Activated naive CD8-positive, alpha-beta T cell treated with anti-CD3 and anti-CD28 coated beads for 36 hours (primary cell): ENCODE measurements around the gene KCTD5. TPM values are rescaled to one million over a fixed set of nuclear protein-coding genes. Genes with fewer than 3 reads are reported as not detected.

Experiments used
- DNase-seq: peaks from one replicate; pipeline ENCODE4 v3.0.0; 2021
- H3K27ac Mint-ChIP-seq: one replicate; pipeline ENCODE4 v1.8.0; 2022; ENCODE audit warnings: mild to moderate bottlenecking, moderate library complexity, mixed read lengths
- H3K27me3 Mint-ChIP-seq: one replicate; pipeline ENCODE4 v1.8.0; 2022; ENCODE audit warnings: mild to moderate bottlenecking, mixed read lengths
- H3K36me3 Mint-ChIP-seq: one replicate; pipeline ENCODE4 v1.8.0; 2021; ENCODE audit warnings: mild to moderate bottlenecking, mixed read lengths
- H3K4me1 Mint-ChIP-seq: one replicate; pipeline ENCODE4 v1.8.0; 2021; ENCODE audit warnings: mixed read lengths
- H3K4me3 Mint-ChIP-seq: one replicate; pipeline ENCODE4 v1.8.0; 2022; ENCODE audit warnings: mild to moderate bottlenecking, moderate library complexity, mixed read lengths
- H3K9me3 Mint-ChIP-seq: one replicate; pipeline ENCODE4 v1.8.0; 2022; ENCODE audit warnings: mixed read lengths
- total RNA-seq, 2 experiments: library from RNA; stranded (reverse); gene quantifications; one replicate each; pipeline ENCODE4 v1.2.3, GENCODE V29; 2021

Gene KCTD5
- total RNA-seq, 2 experiments from 2014 or later = 29.2 to 29.3 TPM

DNA sequence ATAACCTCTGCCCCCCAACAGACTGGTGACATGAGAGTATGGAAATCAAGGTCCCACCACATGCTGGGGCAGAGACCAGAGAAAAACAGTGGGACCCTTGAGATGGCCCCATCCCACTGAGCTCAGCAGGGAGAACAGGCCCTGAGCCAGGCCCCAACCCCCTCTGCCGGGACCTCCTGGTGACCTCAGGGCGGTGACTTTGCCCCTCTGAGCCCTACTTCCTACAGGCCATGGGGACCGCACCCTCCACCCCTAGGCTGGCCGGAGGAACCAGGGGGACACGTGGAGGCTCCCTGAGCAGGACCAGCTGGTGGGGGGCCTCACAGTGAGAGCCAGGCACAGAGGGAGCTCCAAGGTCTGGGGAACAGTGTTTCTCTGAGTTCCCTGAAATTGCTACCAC, 56.3 kb downstream of the KCTD5 start:
- Mint-ChIP-seq H3K27ac (no peak overlapping the region), H3K4me3 (no peak overlapping the region), H3K36me3 (no peaks in the 10 kb centered on the region), H3K4me1 (peaks cover 1% of the 10 kb centered on the region), H3K9me3 (no peaks in the 10 kb centered on the region), H3K27me3 (no peaks in the 10 kb centered on the region)
- no peak for DNase-seq

DNA sequence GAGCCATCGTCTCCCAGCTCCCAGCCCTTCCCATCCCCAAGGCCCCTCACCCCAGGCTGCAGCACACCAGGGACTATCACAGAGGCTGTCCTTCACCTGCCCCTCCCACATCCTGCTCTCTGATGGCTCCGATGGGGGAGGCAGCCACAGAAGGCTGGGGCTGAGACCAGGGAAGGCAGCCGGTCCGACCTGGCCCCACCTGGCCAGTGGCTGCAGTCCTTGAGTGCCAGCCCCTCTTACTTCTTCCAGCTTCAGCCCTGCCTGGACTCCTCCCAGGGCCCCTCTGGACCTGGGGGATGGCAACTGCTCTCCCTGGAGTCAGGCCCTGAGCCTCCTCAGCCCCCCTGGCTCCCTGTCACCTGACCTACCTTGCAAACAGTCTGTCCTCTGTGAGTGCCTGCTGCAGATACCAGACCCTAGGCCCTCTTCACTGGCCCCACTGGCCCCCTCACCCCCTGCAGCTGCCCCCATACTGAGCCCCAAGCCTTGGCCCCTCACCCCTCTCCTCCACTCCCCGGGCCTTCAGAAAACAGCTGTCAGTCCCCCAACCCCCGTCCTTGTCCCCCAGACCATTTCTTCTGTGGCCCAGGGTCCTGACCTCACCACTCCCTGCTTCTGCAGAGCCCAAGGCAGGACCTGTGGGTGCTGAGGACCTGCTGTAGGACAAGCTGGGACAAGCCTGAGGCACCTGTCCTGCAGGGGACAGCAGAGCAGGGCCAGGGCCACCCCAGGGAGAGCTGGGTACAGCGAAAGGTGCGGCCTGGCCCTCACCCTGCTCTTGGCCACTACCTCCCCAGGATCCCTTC, 57.5 kb downstream of the KCTD5 start:
- DNase-seq = no peak
- H3K4me3 Mint-ChIP-seq = no peak overlapping the region
- H3K36me3 Mint-ChIP-seq = no peaks in the 10 kb centered on the region
- H3K4me1 Mint-ChIP-seq = peaks cover 1% of the 10 kb centered on the region
- H3K27ac Mint-ChIP-seq = no peak overlapping the region
- H3K27me3 Mint-ChIP-seq = no peaks in the 10 kb centered on the region
- H3K9me3 Mint-ChIP-seq = no peaks in the 10 kb centered on the region

GRCh38 chr16:2740476-2740875, 58.2 kb downstream of the KCTD5 start:
- Mint-ChIP-seq H3K4me3 (no peak overlapping the region), H3K4me1 (no peaks in the 10 kb centered on the region), H3K9me3 (no peaks in the 10 kb centered on the region), H3K27me3 (no peaks in the 10 kb centered on the region), H3K36me3 (no peaks in the 10 kb centered on the region), H3K27ac (peak overlapping the region; percentile 50)
- DNase-seq = no peak

GRCh38 chr16:2741168-2741567, 58.8 kb downstream of the KCTD5 start:
- no peak overlapping the region for H3K27ac Mint-ChIP-seq
- no peaks in the 10 kb centered on the region for H3K27me3 Mint-ChIP-seq
- H3K9me3 Mint-ChIP-seq = no peaks in the 10 kb centered on the region
- no peak overlapping the region for H3K4me3 Mint-ChIP-seq
- no peak for DNase-seq
- H3K36me3 Mint-ChIP-seq = no peaks in the 10 kb centered on the region
- no peaks in the 10 kb centered on the region for H3K4me1 Mint-ChIP-seq

GRCh38 chr16:2742323-2743006, 60.1 kb downstream of the KCTD5 start:
- Mint-ChIP-seq H3K9me3 (no peaks in the 10 kb centered on the region), H3K4me1 (no peaks in the 10 kb centered on the region), H3K36me3 (no peaks in the 10 kb centered on the region), H3K4me3 (no peak overlapping the region), H3K27ac (no peak overlapping the region), H3K27me3 (no peaks in the 10 kb centered on the region)
- no peak for DNase-seq

- H3K36me3 Mint-ChIP-seq = no peaks in the 10 kb centered on the region
- H3K9me3 Mint-ChIP-seq = no peaks in the 10 kb centered on the region
- no peak for DNase-seq
- no peaks in the 10 kb centered on the region for H3K27me3 Mint-ChIP-seq
- no peak overlapping the region for H3K27ac Mint-ChIP-seq
- H3K4me1 Mint-ChIP-seq = no peaks in the 10 kb centered on the region
- no peak overlapping the region for H3K4me3 Mint-ChIP-seq
Measured at GRCh38 chr16:2743007-2743810, 60.9 kb downstream of the KCTD5 start.

- Mint-ChIP-seq H3K36me3 (no peaks in the 10 kb centered on the region), H3K4me1 (no peaks in the 10 kb centered on the region), H3K4me3 (no peak overlapping the region), H3K9me3 (no peaks in the 10 kb centered on the region), H3K27me3 (no peaks in the 10 kb centered on the region), H3K27ac (no peak overlapping the region)
- DNase-seq = no peak
Measured at GRCh38 chr16:2744711-2745110, 62.4 kb downstream of the KCTD5 start.

DNA sequence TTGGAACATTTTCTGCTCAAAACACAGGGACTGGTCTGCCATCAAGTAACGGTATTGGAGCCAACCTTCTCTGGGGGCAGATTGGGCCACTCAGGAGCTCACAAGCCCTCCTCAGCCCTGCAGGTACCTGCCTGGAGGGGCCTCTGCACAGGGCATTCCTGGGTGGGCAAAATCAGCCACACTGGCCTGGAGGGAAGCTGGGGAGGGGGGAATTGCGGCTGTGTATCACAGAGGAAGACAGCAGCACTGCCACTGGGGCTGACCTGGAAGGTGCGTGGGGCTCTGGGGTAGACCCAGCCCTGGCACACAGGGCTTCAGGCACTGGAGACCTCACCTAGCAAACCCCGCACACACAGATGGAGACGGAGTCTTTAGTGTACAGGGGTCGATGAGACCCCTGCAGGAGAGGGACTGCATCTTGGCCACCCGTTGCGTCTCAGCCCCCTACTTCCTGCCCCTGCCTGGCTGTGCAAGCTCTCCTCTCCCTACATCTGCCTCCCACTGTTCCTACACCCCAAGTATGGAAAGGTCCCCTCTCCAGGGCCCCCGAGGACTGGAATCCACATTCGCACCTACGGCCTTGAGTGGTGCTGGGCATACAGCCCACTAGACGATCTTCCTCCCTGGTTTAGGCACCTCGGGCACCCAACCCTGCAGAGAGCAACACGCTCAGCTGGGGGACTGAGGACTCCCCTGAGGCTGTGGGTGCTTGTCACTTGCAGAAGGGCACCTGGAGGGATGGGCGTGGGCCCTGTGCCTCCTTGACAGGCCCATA, 63.0 kb downstream of the KCTD5 start:
- H3K27me3 Mint-ChIP-seq = no peaks in the 10 kb centered on the region
- DNase-seq = no peak
- no peaks in the 10 kb centered on the region for H3K9me3 Mint-ChIP-seq
- peaks cover 3% of the 10 kb centered on the region for H3K4me1 Mint-ChIP-seq
- H3K36me3 Mint-ChIP-seq = peaks cover 3% of the 10 kb centered on the region
- no peak overlapping the region for H3K4me3 Mint-ChIP-seq
- H3K27ac Mint-ChIP-seq = no peak overlapping the region

- DNase-seq = no peak
- Mint-ChIP-seq H3K27ac (no peak overlapping the region), H3K9me3 (no peaks in the 10 kb centered on the region), H3K4me1 (peaks cover 7% of the 10 kb centered on the region), H3K4me3 (no peak overlapping the region), H3K27me3 (no peaks in the 10 kb centered on the region), H3K36me3 (peaks cover 7% of the 10 kb centered on the region)
Measured at GRCh38 chr16:2745961-2746360, 63.6 kb downstream of the KCTD5 start.

DNA sequence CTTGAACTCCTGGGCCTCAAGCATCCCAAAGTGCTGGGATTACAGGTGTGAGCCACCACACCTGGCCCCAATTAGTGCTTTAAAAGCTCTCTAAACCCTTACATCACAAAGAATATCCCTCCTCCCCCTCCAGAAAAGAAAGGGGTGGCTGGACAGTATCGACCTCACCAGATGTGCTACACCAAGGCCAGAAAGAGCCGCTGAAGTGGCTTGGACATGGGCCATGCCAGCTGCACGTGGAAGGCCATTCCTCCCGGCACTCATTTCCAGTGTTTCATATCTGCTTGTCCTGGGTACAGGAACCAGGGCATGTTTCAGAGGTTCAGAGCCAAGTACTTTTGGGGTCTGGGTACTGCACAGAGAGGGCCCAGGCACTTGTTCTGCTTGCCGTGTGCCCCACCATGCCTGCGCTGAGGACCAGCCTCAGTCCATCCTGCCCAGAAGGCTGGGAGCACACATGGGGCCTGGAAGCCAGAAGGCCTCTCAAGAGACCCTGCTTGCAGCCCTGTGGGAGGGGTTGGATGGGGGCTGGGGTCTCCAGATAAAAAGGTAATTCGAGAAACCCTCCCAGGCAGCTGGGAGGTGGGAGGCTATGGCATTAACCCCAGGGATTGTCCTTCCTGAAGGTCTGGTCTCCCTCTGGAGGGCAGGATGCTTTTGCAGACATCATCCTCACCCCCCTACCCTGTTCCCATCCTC, 66.6 kb downstream of the KCTD5 start:
- Mint-ChIP-seq H3K9me3 (peaks cover 3% of the 10 kb centered on the region), H3K4me3 (no peak overlapping the region), H3K4me1 (peaks cover 14% of the 10 kb centered on the region), H3K27ac (no peak overlapping the region), H3K27me3 (no peaks in the 10 kb centered on the region), H3K36me3 (peaks cover 25% of the 10 kb centered on the region)
- DNase-seq = no peak

DNA sequence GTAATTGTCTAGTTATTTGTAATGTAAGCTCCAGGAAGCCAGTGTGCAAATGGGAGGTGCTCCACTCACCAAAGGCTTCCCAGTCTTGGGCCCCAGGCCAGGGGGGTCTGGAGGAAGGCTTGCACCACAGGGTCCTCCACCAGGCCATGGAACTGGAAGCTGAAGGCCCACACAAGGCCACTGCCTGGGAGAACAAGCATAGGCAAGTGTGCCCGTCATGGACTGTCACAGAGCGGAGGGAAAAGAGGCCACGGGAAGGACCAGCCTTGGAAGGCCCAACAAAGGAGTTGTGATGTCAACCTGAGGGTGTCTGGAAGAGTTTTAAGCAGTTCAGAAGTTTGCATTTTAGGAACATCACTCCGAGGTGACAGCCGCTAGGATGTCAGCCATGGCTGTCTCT, 67.2 kb downstream of the KCTD5 start:
- Mint-ChIP-seq H3K27me3 (no peaks in the 10 kb centered on the region), H3K36me3 (peaks cover 31% of the 10 kb centered on the region), H3K4me3 (no peak overlapping the region), H3K4me1 (peaks cover 20% of the 10 kb centered on the region), H3K27ac (no peak overlapping the region), H3K9me3 (peaks cover 3% of the 10 kb centered on the region)
- DNase-seq = no peak

DNA sequence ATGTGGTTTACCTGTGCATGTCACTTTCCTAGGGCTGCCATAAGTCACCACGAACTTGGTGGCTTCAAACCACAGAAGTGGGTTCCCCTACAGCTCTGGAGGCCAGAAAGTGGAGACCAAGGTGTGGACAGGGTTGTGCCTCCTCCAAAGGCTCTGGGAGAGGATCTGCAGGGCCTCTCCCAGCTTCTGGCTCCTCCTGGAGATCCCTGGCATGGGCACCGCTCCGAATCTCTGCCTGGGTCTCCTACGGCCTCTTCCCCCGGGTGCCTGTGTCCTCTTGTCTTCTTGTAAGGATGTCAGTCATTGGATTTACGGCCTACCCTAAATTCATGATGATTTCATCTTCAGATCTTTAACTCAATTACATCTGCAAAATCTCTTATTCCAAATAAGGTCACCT, 67.6 kb downstream of the KCTD5 start:
- H3K4me3 Mint-ChIP-seq = no peak overlapping the region
- H3K9me3 Mint-ChIP-seq = peaks cover 3% of the 10 kb centered on the region
- no peak overlapping the region for H3K27ac Mint-ChIP-seq

GRCh38 chr16:2751577-2752034, 69.3 kb downstream of the KCTD5 start:
- no peak for DNase-seq
- H3K9me3 Mint-ChIP-seq = peaks cover 3% of the 10 kb centered on the region
- H3K36me3 Mint-ChIP-seq = peaks cover 51% of the 10 kb centered on the region
- peak overlapping the region; percentile 98 for H3K27ac Mint-ChIP-seq
- peak overlapping the region; percentile 94 for H3K4me3 Mint-ChIP-seq
- H3K27me3 Mint-ChIP-seq = no peaks in the 10 kb centered on the region
- H3K4me1 Mint-ChIP-seq = peaks cover 38% of the 10 kb centered on the region

More for the DNA sequence above, 67.6 kb downstream of the KCTD5 start:
- Mint-ChIP-seq H3K36me3 (peaks cover 35% of the 10 kb centered on the region), H3K27me3 (no peaks in the 10 kb centered on the region), H3K4me1 (peaks cover 24% of the 10 kb centered on the region)
- no peak for DNase-seq
